CMK (cell line): ENCODE data around the gene ATXN7L3B.

Experiments used
- DNase-seq: peaks from one replicate; pipeline ENCODE4 v3.0.0-alpha.2; 2010; ENCODE audit warnings: low read depth

Gene ATXN7L3B

GRCh38 chr12:74551291-74551690 lies 13.7 kb downstream of the ATXN7L3B start:
- DNase-seq: no peak

DNA sequence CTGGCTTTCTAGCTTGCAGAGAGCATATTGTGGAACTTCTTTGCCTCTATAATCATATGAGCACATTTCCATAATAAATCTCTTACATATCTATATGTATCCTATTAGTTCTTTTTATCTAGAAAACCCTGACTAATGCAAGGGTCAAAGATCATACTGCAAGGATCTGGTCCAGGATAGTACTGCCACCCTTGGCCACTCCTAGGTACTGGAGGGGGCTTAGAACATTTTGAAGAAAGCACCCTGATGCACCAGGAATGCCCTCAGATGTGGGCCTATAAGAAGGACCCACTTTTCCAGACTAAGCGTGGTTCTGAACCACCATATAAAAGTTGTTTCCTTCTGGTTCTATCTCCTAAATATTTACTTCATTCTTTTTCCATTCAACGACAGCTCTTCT lies 14.6 kb downstream of the ATXN7L3B start:
- no peak for DNase-seq

GRCh38 chr12:74559728-74560127 lies 22.1 kb downstream of the ATXN7L3B start:
- no peak for DNase-seq

- DNase-seq: no peak
Observed at GRCh38 chr12:74563927-74564326, 26.3 kb downstream of the ATXN7L3B start.

DNA sequence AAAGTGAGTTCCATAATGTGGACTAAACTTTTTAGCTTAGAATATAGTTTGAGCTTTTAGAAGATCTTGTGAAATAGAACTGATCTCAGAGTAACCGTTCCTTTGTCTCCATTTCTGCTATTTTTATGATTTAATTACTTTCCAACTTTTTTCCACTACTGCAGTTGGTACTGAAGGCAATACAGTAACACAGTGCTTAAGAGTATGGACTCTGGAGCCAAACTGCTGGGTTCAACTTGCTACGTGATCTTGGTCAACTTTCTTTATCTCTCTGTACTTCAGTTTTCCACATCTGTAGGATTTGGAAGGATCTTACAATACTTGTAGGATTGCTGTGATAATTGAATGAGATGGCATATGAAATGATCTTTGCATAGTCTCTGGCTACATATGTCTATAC lies 40.9 kb downstream of the ATXN7L3B start:
- DNase-seq: no peak

GRCh38 chr12:74579446-74579845 lies 41.8 kb downstream of the ATXN7L3B start:
- no peak for DNase-seq

DNA sequence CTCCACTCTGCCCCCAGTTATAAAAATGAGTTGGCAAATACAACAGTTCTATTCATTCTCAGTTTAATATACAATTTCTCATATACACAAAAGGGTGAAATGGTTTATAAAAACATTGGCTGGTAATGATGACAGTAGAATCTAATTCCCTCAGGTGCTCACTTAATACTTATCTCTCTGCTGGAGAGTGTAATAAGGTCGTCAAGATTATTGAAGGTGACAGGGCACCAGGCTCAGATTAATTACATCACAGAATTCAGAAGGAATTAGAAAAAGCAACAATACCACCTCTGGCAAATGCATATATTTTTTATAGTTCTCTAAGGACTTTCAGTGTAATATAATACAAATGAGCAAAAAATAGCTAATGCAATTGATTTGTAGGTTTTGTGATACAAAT lies 42.3 kb downstream of the ATXN7L3B start:
- DNase-seq: no peak

GRCh38 chr12:74581439-74581838 lies 43.8 kb downstream of the ATXN7L3B start:
- no peak for DNase-seq

- DNase-seq: no peak
Observed at GRCh38 chr12:74584483-74585062, 46.9 kb downstream of the ATXN7L3B start.

DNA sequence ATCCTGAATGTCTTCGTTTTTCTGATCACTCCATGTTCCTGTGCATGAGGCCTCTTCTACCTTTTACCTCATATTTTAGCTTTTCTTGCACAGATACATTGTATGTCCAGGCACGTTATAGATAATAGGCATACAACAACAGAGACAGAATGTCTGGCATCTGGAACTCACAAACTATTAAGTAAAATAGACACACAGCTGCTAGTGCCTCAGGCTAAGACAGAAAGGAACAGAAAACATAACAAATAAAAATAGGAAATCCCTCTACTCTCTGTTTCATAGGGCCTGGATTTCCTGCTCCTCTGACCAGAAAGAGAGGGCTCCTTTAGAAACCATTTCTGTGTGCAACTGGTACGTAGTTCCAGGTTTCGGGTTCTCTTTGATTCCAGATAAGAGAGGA lies 48.6 kb downstream of the ATXN7L3B start:
- DNase-seq: no peak
